Neuronal stem cell (in vitro differentiated cells): Measurements from ENCODE around the gene SLC22A15.
"Not testable (repeated sequence)": the region's sequence is repeated elsewhere in the genome, so short reads cannot be mapped to it uniquely, and the experiment has no call there.

Experiments used
- DNase-seq: peaks from one replicate; pipeline ENCODE4 v3.0.0-alpha.2; 2013; ENCODE audit warnings: low spot score
- H2AFZ ChIP-seq: one replicate; pipeline ENCODE4 v1.6.1; 2013; ENCODE audit warnings: mild to moderate bottlenecking, low read length, inconsistent platforms
- H2AK5ac ChIP-seq: 2 replicates; pipeline ENCODE4 v1.6.1; 2013; ENCODE audit warnings: low read depth, mild to moderate bottlenecking, inconsistent platforms, low read length, moderate library complexity, mixed read lengths
- H2BK120ac ChIP-seq: 2 replicates; pipeline ENCODE4 v1.6.1; 2013; ENCODE audit warnings: low read depth, mild to moderate bottlenecking, inconsistent platforms, low read length, moderate library complexity, mixed read lengths
- H2BK12ac ChIP-seq: one replicate; pipeline ENCODE4 v1.6.1; 2013; ENCODE audit warnings: low read length, inconsistent platforms
- H2BK15ac ChIP-seq: 2 replicates; pipeline ENCODE4 v1.6.1; 2013; ENCODE audit warnings: mild to moderate bottlenecking, low read length, inconsistent platforms, mixed read lengths
- H2BK5ac ChIP-seq: one replicate; pipeline ENCODE4 v1.6.1; 2013; ENCODE audit warnings: inconsistent platforms, mild to moderate bottlenecking, low read length, moderate library complexity
- H3K14ac ChIP-seq: one replicate; pipeline ENCODE4 v1.6.1; 2013; ENCODE audit warnings: low read length, inconsistent platforms
- H3K18ac ChIP-seq: 2 replicates; pipeline ENCODE4 v1.6.1; 2013; ENCODE audit warnings: low read length, inconsistent platforms
- H3K23ac ChIP-seq: 2 replicates; pipeline ENCODE4 v1.6.1; 2013; ENCODE audit warnings: low read depth, mild to moderate bottlenecking, mixed read lengths, low read length, inconsistent platforms; ENCODE audit not compliant: poor library complexity
- H3K27ac ChIP-seq: replicated peaks from 3 replicates; pipeline ENCODE4 v1.5.1; 2013; ENCODE audit warnings: low read length, inconsistent platforms
- H3K27me3 ChIP-seq, 3 experiments: 2 replicates each; pipeline ENCODE4 v1.6.1; 2013; ENCODE audit warnings: low read length in 3 of 3, mild to moderate bottlenecking in 2 of 3, inconsistent platforms in 1 of 3, low read depth in 1 of 3, mixed read lengths in 1 of 3, moderate library complexity in 1 of 3; ENCODE audit not compliant: control insufficient read depth in 3 of 3, insufficient read depth in 3 of 3
- H3K36me3 ChIP-seq, 2 donors: replicated peaks in 1 of 2; 2 replicates each; pipeline ENCODE4 v1.6.1; 2013; ENCODE audit warnings: low read length in 2 of 2; ENCODE audit not compliant: control insufficient read depth in 2 of 2, insufficient read depth in 2 of 2
- H3K4ac ChIP-seq: 2 replicates; pipeline ENCODE4 v1.6.1; 2013; ENCODE audit warnings: inconsistent platforms, mild to moderate bottlenecking, low read length, moderate library complexity
- H3K4me1 ChIP-seq, 2 donors: 1 replicate in 1 of 2; 2 replicates in 1 of 2; pipeline ENCODE4 v1.6.1; 2013; ENCODE audit warnings: low read length in 2 of 2, low read depth in 1 of 2; ENCODE audit not compliant: control insufficient read depth in 2 of 2, insufficient read depth in 1 of 2
- H3K4me2 ChIP-seq: one replicate; pipeline ENCODE4 v1.6.1; 2013; ENCODE audit warnings: mild to moderate bottlenecking, low read length, inconsistent platforms; ENCODE audit not compliant: insufficient read depth, poor library complexity, severe bottlenecking
- H3K4me3 ChIP-seq, 2 donors: 2 replicates each; pipeline ENCODE4 v1.5.1; 2013; ENCODE audit warnings: low read length in 2 of 2, mild to moderate bottlenecking in 2 of 2, inconsistent platforms in 1 of 2, moderate library complexity in 1 of 2
- H3K79me1 ChIP-seq: one replicate; pipeline ENCODE4 v1.6.1; 2013; ENCODE audit warnings: low read depth, mild to moderate bottlenecking, inconsistent platforms, low read length, moderate library complexity
- H3K9ac ChIP-seq: one replicate; pipeline ENCODE4 v1.6.1; 2013; ENCODE audit warnings: mild to moderate bottlenecking, low read depth, low read length, inconsistent platforms; ENCODE audit not compliant: poor library complexity
- H3K9me3 ChIP-seq, 2 donors: replicated peaks in 1 of 2; 2 replicates each; pipeline versions ENCODE3 to v1.6.1; 2013; ENCODE audit warnings: low read length in 2 of 2, mild to moderate bottlenecking in 2 of 2, inconsistent platforms in 1 of 2, low read depth in 1 of 2, mixed read lengths in 1 of 2, moderate library complexity in 1 of 2; ENCODE audit not compliant: control insufficient read depth in 2 of 2, insufficient read depth in 1 of 2
- H4K8ac ChIP-seq: one replicate; pipeline ENCODE4 v1.6.1; 2013; ENCODE audit warnings: low read depth, mild to moderate bottlenecking, inconsistent platforms, low read length, moderate library complexity
- H4K91ac ChIP-seq: one replicate; pipeline ENCODE4 v1.6.1; 2013; ENCODE audit warnings: low read length, low read depth, mild to moderate bottlenecking, inconsistent platforms; ENCODE audit not compliant: poor library complexity
- WGBS, 2 donors: extraction: QIAGEN DNeasy Blood & Tissue Kit; methylation state at CpG; one replicate each; pipeline ENCODE4 v1.1.7; 2013; ENCODE audit warnings: missing lambda C conversion rate in 2 of 2, mixed read lengths in 1 of 2; ENCODE audit not compliant: insufficient read length in 2 of 2, insufficient replicate concordance in 1 of 2; ENCODE audit errors: extremely low coverage in 2 of 2; 5-methylcytosine and 5-hydroxymethylcytosine counted together

The SLC22A15 gene

GRCh38 chr1:116038679-116039078 is 62.4 kb downstream of the SLC22A15 start:
- no peak overlapping the region for H3K18ac ChIP-seq
- no peaks in the 10 kb centered on the region for H3K36me3 ChIP-seq
- no CpG with 5 or more reads among the region's 2 CpGs for WGBS, 2 donors

GRCh38 chr1:116044071-116044470 is 67.8 kb downstream of the SLC22A15 start:
- no peak overlapping the region for H2AFZ ChIP-seq

More at GRCh38 chr1:116038679-116039078, 62.4 kb downstream of the SLC22A15 start:
- Histone ChIP-seq H2BK12ac (no peak overlapping the region), H4K8ac (no peak overlapping the region), H2BK5ac (no peak overlapping the region), H3K14ac (no peak overlapping the region), H3K9ac (no peak overlapping the region), H3K23ac (no peak overlapping the region), H3K27ac (no peak overlapping the region), H3K4ac (no peak overlapping the region), H3K9me3 (no peaks in the 10 kb centered on the region), H2AFZ (no peak overlapping the region), H3K4me1 (peaks cover 2 to 9% of the 10 kb centered on the region in 2 donors), H3K4me2 (no peak overlapping the region), H2BK15ac (no peak overlapping the region), H3K79me1 (no peaks in the 10 kb centered on the region), H3K27me3 (no peaks in the 10 kb centered on the region), H3K4me3 (no peak overlapping the region), H2AK5ac (no peak overlapping the region), H4K91ac (no peak overlapping the region), H2BK120ac (no peak overlapping the region)
- no peak for DNase-seq

GRCh38 chr1:116046933-116047332 is 70.6 kb downstream of the SLC22A15 start:
- H3K9me3 ChIP-seq, H3K4me3 ChIP-seq, H4K91ac ChIP-seq, H2AFZ ChIP-seq, H3K14ac ChIP-seq, H2BK5ac ChIP-seq, H3K27me3 ChIP-seq, H3K4me2 ChIP-seq, H3K9ac ChIP-seq, H4K8ac ChIP-seq, H3K36me3 ChIP-seq, H3K4me1 ChIP-seq, H2BK15ac ChIP-seq, H3K18ac ChIP-seq, H3K23ac ChIP-seq, H3K4ac ChIP-seq, H3K27ac ChIP-seq, H2BK12ac ChIP-seq, H2AK5ac ChIP-seq, H3K79me1 ChIP-seq, DNase-seq, H2BK120ac ChIP-seq: not testable (repeated sequence)
- WGBS, 2 donors, result no CpG with 5 or more reads among the region's 8 CpGs

More at GRCh38 chr1:116044071-116044470, 67.8 kb downstream of the SLC22A15 start:
- H3K27ac ChIP-seq, result no peak overlapping the region
- no peak overlapping the region for H2BK15ac ChIP-seq
- no peak overlapping the region for H2BK5ac ChIP-seq
- H3K14ac ChIP-seq, result no peak overlapping the region
- no CpG with 5 or more reads among the region's 4 CpGs for WGBS, 2 donors
- H2BK12ac ChIP-seq, result no peak overlapping the region
- H3K4me2 ChIP-seq, result no peak overlapping the region
- H2AK5ac ChIP-seq, result no peak overlapping the region
- H4K8ac ChIP-seq, result no peak overlapping the region
- H2BK120ac ChIP-seq, result no peak overlapping the region
- no peaks in the 10 kb centered on the region for H3K36me3 ChIP-seq
- peaks cover 0 to 2% of the 10 kb centered on the region in 2 donors for H3K9me3 ChIP-seq
- H3K9ac ChIP-seq, result no peak overlapping the region
- no peak overlapping the region for H3K4me3 ChIP-seq
- no peak overlapping the region for H3K23ac ChIP-seq
- no peak overlapping the region for H3K4ac ChIP-seq
- no peaks in the 10 kb centered on the region for H3K79me1 ChIP-seq
- H3K4me1 ChIP-seq, result peaks cover 0 to 1% of the 10 kb centered on the region in 2 donors
- no peaks in the 10 kb centered on the region for H3K27me3 ChIP-seq
- no peak for DNase-seq
- no peak overlapping the region for H4K91ac ChIP-seq
- H3K18ac ChIP-seq, result no peak overlapping the region

GRCh38 chr1:116051896-116052295 is 75.6 kb downstream of the SLC22A15 start:
- not testable (repeated sequence) for H2BK15ac ChIP-seq, H2BK120ac ChIP-seq, H3K36me3 ChIP-seq, H3K4me1 ChIP-seq, H2BK5ac ChIP-seq, H3K27me3 ChIP-seq, H4K91ac ChIP-seq, H2AK5ac ChIP-seq, H3K4ac ChIP-seq, H3K79me1 ChIP-seq, DNase-seq, H2BK12ac ChIP-seq, H3K14ac ChIP-seq, H3K23ac ChIP-seq, H3K4me2 ChIP-seq, H2AFZ ChIP-seq, H3K9me3 ChIP-seq, H3K18ac ChIP-seq, H4K8ac ChIP-seq, H3K27ac ChIP-seq, H3K4me3 ChIP-seq, H3K9ac ChIP-seq
- WGBS, 2 donors, result no CpG with 5 or more reads among the region's 16 CpGs
